Lung (tissue), 12 donors: Measurements from ENCODE around the gene YBX2. TPM values are rescaled to one million over a fixed set of nuclear protein-coding genes. Genes with fewer than 3 reads are reported as not detected.

Source experiments
- ATAC-seq: fragments of 200-7000 bp; cut with Tn5 transposase; one replicate; pipeline ENCODE4 v1.9.1; 2020; ENCODE audit warnings: moderate number of reproducible peaks; ENCODE audit not compliant: insufficient read depth, low FRiP score
- DNase-seq, 3 donors: peaks; one replicate each; pipeline ENCODE4 v3.0.0-alpha.2; 2013 to 2017
- H3K27ac ChIP-seq, 2 donors: one replicate each; pipeline ENCODE4 v1.5.1; 2013; ENCODE audit warnings: mild to moderate bottlenecking in 2 of 2, moderate library complexity in 2 of 2, control low read depth in 1 of 2, inconsistent platforms in 1 of 2, low read depth in 1 of 2, low read length in 1 of 2
- H3K27me3 ChIP-seq, 3 donors: one replicate each; pipeline ENCODE4 v1.5.1; 2013; ENCODE audit warnings: low read length in 2 of 3; ENCODE audit not compliant: control insufficient read depth in 3 of 3, insufficient read depth in 3 of 3
- H3K36me3 ChIP-seq, 4 donors: one replicate each; pipeline ENCODE4 v1.5.1; 2013; ENCODE audit warnings: low read length in 4 of 4, mild to moderate bottlenecking in 1 of 4, moderate library complexity in 1 of 4; ENCODE audit not compliant: control insufficient read depth in 4 of 4, insufficient read depth in 4 of 4
- H3K4me1 ChIP-seq, 5 donors: one replicate each; pipeline ENCODE4 v1.5.1; 2013; ENCODE audit warnings: low read length in 5 of 5, mild to moderate bottlenecking in 2 of 5, moderate library complexity in 1 of 5; ENCODE audit not compliant: control insufficient read depth in 5 of 5, insufficient read depth in 5 of 5
- H3K4me3 ChIP-seq: one replicate; pipeline ENCODE4 v1.5.1; 2013; ENCODE audit warnings: mild to moderate bottlenecking, control low read depth, moderate library complexity
- H3K9ac ChIP-seq, 2 donors: one replicate each; pipeline ENCODE4 v1.5.1; 2013; ENCODE audit warnings: low read length in 2 of 2, control low read depth in 1 of 2; ENCODE audit not compliant: insufficient read depth in 1 of 2
- H3K9me3 ChIP-seq, 4 donors: one replicate each; pipeline ENCODE4 v1.5.1; 2013; ENCODE audit warnings: low read length in 3 of 4, mild to moderate bottlenecking in 1 of 4, moderate library complexity in 1 of 4; ENCODE audit not compliant: control insufficient read depth in 4 of 4, insufficient read depth in 3 of 4
- WGBS, 2 donors: extraction: QIAGEN DNeasy Blood & Tissue Kit; methylation state at CpG; one replicate each; pipeline ENCODE4 v1.1.7; 2013; 5-methylcytosine and 5-hydroxymethylcytosine counted together
- polyA plus RNA-seq, 2 donors: library from polyadenylated mRNA; stranded (reverse); fragments of 200-250 nt; gene quantifications; one replicate each; pipeline ENCODE4 v1.2.1, GENCODE V29; 2013
- total RNA-seq, 2 donors: library from RNA; depleted of rRNA in 1 of 2; stranded (reverse); fragments of >200 nt in 1 of 2; gene quantifications; one replicate each; pipeline ENCODE4 v1.2.1, GENCODE V29; 2014 to 2021
- TF ChIP-seq, protein P1 (sequence below): IDR thresholded peaks from 2 replicates; pipeline ENCODE4 v1.5.1; 2012; ENCODE audit warnings: mild to moderate bottlenecking; ENCODE audit errors: control extremely low read depth, extremely low read depth
- donor health status: control.
- donor health status: control.
- donor health status: Bipolar disorder and iron deficiency.
- donor health status: healthy.
- donor health status: DM: yes; HTN: yes; CAD: no.

YBX2 gene
- total and polyA plus RNA-seq, 4 donors = 0.03 to 0.57 (median 0.40) TPM

DNA sequence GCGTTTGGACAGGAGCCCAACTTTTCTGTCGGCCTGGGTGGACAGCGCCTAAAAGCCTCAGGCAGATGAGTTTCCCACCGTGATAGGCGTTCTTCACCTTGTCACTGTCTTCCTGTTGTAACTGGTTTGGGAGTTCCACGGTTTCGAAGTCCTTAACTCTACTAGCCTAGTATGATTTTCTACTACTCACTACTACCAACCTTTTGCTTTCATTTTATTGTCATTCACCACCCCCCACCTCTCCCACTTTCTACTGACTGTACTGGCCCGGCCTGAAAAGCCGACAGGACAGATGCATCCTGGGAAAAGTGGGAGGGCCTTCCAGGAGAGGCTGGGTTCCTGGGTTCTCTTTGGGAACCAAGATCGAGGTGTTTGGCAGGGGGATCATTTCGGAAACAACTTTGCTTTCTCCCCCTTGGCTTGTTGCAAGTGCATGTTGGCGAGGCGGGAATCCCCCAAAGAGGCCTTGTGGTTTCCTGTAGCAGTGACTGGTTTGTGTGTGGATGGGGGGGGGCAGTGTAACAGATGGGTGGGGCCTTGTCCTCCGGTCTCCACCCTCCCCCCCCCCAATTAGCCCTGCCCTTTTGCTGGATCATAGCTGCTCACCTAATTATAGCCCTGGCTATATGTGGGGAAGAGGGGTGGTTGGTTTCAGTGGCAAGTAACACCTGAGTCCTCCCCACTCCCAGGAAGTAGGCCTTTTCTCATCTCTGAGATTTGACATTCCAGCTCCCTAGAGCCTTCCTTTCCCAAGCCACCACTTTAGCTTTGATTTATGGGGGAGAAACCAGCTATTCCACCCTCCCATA lies 14.4 kb upstream of the YBX2 start:
- H3K27ac ChIP-seq = peak overlapping the region; percentile 84 to 99
- ATAC-seq (peak; percentile 34), DNase-seq (peak; percentile 69 to 72 (median 70))
- peaks cover 0 to 17% (median 11%) of the 10 kb centered on the region in 5 donors for H3K4me1 ChIP-seq
- TF ChIP-seq, protein P1, sequence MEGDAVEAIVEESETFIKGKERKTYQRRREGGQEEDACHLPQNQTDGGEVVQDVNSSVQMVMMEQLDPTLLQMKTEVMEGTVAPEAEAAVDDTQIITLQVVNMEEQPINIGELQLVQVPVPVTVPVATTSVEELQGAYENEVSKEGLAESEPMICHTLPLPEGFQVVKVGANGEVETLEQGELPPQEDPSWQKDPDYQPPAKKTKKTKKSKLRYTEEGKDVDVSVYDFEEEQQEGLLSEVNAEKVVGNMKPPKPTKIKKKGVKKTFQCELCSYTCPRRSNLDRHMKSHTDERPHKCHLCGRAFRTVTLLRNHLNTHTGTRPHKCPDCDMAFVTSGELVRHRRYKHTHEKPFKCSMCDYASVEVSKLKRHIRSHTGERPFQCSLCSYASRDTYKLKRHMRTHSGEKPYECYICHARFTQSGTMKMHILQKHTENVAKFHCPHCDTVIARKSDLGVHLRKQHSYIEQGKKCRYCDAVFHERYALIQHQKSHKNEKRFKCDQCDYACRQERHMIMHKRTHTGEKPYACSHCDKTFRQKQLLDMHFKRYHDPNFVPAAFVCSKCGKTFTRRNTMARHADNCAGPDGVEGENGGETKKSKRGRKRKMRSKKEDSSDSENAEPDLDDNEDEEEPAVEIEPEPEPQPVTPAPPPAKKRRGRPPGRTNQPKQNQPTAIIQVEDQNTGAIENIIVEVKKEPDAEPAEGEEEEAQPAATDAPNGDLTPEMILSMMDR = no peak
- peaks cover 17 to 36% (median 32%) of the 10 kb centered on the region in 4 donors for H3K36me3 ChIP-seq
- WGBS, 2 donors = 0% methylated on average over 14 of the region's 14 CpGs
- H3K9me3 ChIP-seq = peaks cover 0 to 2% (median 0%) of the 10 kb centered on the region in 4 donors
- H3K4me3 ChIP-seq = peak overlapping the region; percentile 89
- peak overlapping the region; percentile 51 to 73 for H3K9ac ChIP-seq
- no peaks in the 10 kb centered on the region for H3K27me3 ChIP-seq

DNA sequence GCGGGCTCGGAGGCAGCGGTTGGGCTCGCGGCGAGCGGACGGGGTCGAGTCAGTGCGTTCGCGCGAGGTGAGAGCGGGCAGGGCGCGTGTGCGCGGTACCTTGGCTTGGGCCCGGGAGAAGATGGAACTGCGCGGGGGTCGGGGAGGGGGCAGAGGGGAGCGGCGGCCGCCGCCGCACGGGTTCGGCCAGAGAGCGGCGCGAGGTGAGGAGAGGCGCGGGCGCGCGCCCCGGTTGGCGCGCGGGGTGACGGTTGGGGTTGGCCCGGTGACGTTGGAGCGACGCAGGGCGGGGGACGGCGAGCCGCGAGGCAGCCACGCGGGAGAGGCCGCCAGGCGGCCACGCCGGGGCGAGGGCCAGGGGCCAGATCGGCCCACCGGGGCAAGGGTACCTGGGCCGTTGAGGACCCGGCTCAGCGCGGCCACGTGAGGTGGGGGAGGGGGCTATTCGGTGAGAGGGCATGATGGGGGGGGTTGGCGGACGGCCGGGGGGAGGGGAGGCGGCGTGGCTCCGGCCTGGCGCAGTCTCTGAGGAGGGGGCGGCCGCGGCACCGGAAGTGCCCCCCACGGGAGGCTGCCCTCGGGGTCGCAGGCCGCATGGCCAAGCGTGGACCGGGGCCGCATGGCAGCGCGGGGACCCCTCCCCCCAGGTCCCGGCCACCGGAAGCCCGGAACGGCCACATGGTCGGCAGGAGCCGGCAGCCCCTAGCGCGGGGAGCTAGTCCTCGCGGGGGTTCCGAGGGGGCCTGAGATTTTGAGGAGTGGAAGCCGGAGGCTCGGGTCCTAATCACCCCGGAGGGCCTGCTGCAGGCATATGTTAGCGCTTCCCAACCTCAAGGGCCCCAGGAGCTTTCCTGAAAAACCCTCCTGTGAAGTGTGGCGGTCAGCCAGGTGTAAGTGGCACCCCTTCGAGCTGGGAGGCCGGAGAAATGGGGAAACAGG lies 13.5 kb upstream of the YBX2 start:
- peak overlapping the region; percentile 84 to 99 for H3K27ac ChIP-seq
- peaks cover 17 to 27% (median 25%) of the 10 kb centered on the region in 4 donors for H3K36me3 ChIP-seq
- peak overlapping the region; percentile 89 for H3K4me3 ChIP-seq
- DNase-seq (peak in 2 of 3 donors; percentile 29 to 42), ATAC-seq (peak; percentile 49)
- TF ChIP-seq, protein P1 = no peak
- peak overlapping the region; percentile 51 to 73 for H3K9ac ChIP-seq
- H3K27me3 ChIP-seq = no peaks in the 10 kb centered on the region
- H3K9me3 ChIP-seq = peaks cover 0 to 2% (median 0%) of the 10 kb centered on the region in 4 donors
- WGBS, 2 donors = 0 to 1% methylated on average over 53 to 104 of the region's 104 CpGs
- peaks cover 0 to 17% (median 8%) of the 10 kb centered on the region in 5 donors for H3K4me1 ChIP-seq

DNA sequence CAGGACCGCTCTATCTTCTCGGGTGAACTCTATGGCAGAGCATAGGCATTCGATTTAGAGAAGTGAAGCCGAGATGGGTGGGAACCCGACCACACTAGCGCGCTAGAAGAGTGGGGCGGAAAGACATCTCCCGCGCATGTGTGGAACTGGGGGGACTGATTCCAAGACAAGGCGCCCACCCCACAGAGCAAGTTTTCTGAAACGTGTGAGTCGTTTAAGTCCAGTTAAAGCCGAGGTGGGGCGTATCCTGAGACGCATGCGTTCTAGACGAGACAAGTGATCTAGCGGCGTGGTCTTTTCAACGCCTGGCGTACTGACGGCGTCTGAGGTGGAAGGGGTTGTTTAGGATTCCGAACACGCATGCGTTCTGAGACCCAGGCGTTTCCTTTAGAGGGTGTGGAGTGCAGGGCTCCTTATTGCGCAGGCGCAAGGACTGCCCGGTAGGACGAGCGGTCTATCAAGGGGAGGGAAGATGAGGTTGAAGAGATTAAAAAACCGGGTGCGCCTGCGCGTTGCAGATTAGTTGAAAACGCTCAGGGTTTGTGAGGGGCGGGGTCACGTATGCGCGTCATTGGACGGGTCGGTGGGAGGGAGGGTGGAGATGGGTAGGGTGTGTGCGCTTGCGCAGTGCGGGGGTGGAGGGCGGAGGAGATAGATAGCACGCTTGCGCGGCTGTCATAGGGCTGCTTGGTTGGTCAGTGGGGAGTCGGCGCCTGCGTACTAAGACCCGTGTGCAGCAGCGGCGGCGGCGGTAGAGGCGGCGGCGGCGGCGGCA lies 12.7 kb upstream of the YBX2 start, which contains the start of gene EIF5A:
EIF5A (plus strand) TSS at position 718 of the 775 bp plus-strand sequence. CDS start 2,008 bp downstream, outside the sequence.
- TF ChIP-seq, protein P1 = no peak
- WGBS, 2 donors = 0% methylated on average over 52 to 64 of the region's 64 CpGs
- H3K9ac ChIP-seq = peak within 1 kb of the TSS; percentile 51 to 75
- H3K27me3 ChIP-seq = no peaks in the 10 kb centered on the region
- peak within 1 kb of the TSS; percentile 89 for H3K4me3 ChIP-seq
- H3K36me3 ChIP-seq = peaks cover 17 to 22% (median 19%) of the 10 kb centered on the region in 4 donors
- DNase-seq = peak; percentile 100
- ATAC-seq = peak; percentile 82
- H3K27ac ChIP-seq = peak within 1 kb of the TSS; percentile 95 to 99
- H3K9me3 ChIP-seq = peaks cover 0 to 2% (median 0%) of the 10 kb centered on the region in 4 donors
- H3K4me1 ChIP-seq = peaks cover 0 to 17% (median 8%) of the 10 kb centered on the region in 5 donors
